ENCODE results near the gene ADAM12. TPM values are rescaled to one million over a fixed set of nuclear protein-coding genes. Genes with fewer than 3 reads are reported as not detected.
A peak's percentile ranks its signal among the peaks of the same experiment; 100 is the strongest.

ADAM12 gene
- total RNA-seq, 1 experiment from 2014 or later = 76.1 TPM

DNA sequence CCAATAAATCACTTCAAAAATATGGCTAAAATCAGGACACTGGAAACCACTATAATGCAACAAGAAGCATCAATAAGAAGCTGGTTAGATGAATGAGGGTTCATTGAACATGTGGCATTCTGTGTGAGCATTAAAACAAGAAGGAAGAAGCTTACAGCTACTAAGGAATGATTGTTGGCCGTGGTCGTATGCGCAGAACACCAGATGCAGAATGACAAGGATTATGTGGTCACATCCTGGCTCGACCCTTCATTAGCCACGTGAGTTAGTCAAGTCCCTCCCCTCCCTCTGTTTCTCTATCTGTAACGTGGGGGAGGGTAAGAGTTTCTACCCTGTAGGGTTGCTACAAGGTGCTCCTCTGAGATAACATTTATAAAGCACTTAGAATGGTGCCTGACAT is 174.3 kb downstream of the ADAM12 start:
- DNase-seq (ENCODE audit: low read depth) = no peak

DNA sequence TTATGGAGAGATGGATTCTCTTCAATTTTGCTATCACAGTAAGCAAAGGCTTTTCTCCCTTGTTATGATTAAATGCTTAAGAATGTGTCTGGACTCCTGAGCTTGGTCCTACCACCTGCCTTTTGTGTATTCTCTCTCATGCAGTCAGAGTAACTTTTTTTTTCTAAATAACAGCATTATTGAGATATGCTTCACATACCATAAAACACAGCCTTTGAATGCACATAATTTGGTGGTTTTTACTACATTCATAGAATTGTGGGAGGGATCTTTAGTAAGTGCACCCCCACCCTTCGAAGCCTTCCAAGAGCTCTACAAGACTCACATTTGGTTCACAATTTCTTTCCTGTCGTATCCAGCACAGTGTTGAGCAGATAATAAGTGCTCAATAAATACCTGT is 175.5 kb downstream of the ADAM12 start:
- peak; percentile 31 for DNase-seq (ENCODE audit: low read depth)

GRCh38 chr10:126210051-126210651 is 178.1 kb downstream of the ADAM12 start:
- peak; percentile 46 for DNase-seq (ENCODE audit: low read depth)

- DNase-seq (ENCODE audit: low read depth) = no peak
Measured at GRCh38 chr10:126209451-126209850, 178.8 kb downstream of the ADAM12 start.

GRCh38 chr10:126208726-126209302 is 179.5 kb downstream of the ADAM12 start:
- DNase-seq (ENCODE audit: low read depth) = no peak

DNA sequence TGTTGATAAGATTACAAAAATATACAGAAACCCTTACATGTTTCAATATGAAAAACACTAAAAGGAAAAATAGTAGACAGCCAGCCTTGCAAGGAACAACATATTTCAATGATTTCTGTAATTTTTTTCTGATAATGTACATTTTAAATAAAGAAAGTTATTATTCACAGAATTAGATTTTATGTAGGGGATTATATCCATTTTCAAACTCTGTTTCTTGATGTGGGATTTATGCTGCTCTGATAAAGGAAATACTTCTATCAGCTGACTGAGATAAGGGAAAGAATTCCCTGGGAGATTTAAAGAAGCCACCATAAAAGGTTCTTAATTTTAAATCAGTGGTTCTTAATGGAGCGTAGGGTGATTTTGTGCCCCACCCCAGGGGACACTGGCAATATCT is 180.4 kb downstream of the ADAM12 start:
- no peak for DNase-seq (ENCODE audit: low read depth)

GRCh38 chr10:126207313-126207771 is 180.9 kb downstream of the ADAM12 start:
- peak; percentile 22 for DNase-seq (ENCODE audit: low read depth)

- no peak for DNase-seq (ENCODE audit: low read depth)
Measured at GRCh38 chr10:126205486-126206205, 182.6 kb downstream of the ADAM12 start.

DNA sequence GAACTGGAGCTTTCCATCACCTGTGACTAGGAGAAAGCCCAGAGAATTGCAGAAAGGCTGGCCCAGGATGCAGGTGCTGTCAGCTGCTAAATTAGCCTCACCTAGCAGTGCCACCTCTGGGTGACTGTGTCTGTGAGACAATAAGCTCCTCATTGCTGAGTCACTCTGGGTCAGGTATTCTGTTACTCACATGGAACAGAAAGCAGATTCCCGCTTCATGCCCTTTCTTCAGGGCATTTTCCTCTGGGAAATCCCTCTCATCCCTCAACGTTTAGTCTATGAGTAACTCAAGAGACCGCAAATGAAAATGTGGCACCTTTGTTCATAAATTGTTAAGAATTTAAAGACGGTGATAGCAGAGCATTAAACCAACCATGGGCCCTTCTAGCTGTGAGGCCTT is 184.0 kb downstream of the ADAM12 start:
- peak; percentile 98 for DNase-seq (ENCODE audit: low read depth)

GRCh38 chr10:126203746-126204145 is 184.5 kb downstream of the ADAM12 start:
- peak; percentile 30 for DNase-seq (ENCODE audit: low read depth)

DNA sequence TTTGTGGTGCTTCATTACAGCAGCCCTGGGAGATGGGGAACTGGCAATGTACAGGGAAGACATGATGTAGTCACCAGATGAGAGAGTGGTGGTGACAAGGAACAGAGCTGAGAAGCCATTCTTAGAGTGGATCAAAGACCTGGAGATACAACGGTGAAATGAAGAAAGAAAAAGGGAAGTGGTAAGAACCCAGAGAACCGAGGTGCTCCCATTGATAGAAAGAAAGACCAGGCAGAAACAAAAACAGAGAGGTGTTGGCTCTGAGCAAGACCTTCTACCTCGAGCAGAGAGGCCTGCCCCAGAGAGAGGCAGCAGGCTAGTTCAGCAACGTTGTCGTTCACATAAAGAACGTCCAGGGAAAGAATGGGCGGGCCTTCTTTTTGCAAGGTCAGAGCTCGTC is 186.7 kb downstream of the ADAM12 start:
- no peak for DNase-seq (ENCODE audit: low read depth)

GRCh38 chr10:126199221-126199998 is 188.9 kb downstream of the ADAM12 start:
- peak; percentile 99 for DNase-seq (ENCODE audit: low read depth)

DNA sequence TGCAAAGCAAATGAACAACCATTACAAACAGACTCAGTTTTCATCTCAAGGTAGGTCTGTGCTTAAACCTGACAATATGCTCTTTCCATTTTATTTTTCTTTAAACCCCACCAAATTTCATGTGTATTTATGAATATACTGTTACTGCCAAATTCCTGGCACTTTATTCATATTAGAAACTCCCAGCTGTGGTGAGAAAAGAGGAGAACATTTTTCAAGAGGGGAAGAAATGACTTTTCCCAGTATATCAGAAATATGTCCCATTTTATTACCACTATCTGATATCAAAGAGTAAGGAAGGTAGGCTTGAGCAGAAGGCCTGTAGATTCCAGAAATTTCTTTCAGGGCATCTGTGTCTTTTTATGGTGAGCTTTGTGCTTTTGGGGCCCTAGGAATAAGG is 189.6 kb downstream of the ADAM12 start:
- no peak for DNase-seq (ENCODE audit: low read depth)

- DNase-seq (ENCODE audit: low read depth) = no peak
Measured at GRCh38 chr10:126197036-126197543, 191.2 kb downstream of the ADAM12 start.

- no peak for DNase-seq (ENCODE audit: low read depth)
Measured at GRCh38 chr10:126196281-126196680, 192.0 kb downstream of the ADAM12 start.

DNA sequence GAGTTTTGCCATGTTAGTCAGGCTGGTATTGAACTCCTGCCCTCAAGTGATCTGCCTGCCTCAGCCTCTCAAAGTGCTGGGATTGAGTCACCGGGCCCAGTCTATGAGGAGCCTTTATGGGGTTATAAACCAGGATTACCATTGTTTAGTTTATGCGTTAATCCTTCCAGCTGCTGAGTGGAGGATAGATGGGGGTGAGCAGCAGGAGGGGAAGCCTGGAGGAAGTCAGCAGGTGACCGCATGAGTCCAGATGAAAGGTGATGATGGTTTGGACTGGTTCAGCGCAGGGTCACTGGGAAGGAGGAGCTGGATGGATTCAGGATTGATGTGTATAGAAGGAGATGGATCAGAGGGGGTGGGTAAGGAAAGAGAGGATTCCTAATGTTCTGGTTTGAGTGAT is 197.1 kb downstream of the ADAM12 start:
- DNase-seq (ENCODE audit: low read depth) = peak; percentile 72

GRCh38 chr10:126188679-126189200 is 199.5 kb downstream of the ADAM12 start:
- no peak for DNase-seq (ENCODE audit: low read depth)

GRCh38 chr10:126187399-126187798 is 200.9 kb downstream of the ADAM12 start:
- DNase-seq (ENCODE audit: low read depth) = no peak

DNA sequence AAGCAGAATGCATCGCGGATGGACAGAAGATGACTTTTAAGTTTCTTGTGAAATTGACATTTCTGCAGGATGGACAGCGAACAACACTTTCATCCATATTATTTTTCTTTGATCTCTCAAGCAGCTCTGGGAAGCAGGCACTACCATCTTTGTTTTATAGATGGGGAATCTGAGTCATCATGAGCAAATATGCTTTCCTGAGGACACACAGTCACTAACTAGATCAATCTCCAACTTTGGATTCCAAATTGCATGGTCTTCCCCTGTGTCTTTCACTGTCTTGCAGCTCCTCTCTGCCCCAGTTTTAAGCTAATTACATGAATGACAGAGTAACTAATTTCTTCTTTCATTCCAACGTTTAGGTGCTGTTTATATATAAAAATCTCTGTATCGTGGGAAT is 201.5 kb downstream of the ADAM12 start:
- peak; percentile 42 for DNase-seq (ENCODE audit: low read depth)

DNA sequence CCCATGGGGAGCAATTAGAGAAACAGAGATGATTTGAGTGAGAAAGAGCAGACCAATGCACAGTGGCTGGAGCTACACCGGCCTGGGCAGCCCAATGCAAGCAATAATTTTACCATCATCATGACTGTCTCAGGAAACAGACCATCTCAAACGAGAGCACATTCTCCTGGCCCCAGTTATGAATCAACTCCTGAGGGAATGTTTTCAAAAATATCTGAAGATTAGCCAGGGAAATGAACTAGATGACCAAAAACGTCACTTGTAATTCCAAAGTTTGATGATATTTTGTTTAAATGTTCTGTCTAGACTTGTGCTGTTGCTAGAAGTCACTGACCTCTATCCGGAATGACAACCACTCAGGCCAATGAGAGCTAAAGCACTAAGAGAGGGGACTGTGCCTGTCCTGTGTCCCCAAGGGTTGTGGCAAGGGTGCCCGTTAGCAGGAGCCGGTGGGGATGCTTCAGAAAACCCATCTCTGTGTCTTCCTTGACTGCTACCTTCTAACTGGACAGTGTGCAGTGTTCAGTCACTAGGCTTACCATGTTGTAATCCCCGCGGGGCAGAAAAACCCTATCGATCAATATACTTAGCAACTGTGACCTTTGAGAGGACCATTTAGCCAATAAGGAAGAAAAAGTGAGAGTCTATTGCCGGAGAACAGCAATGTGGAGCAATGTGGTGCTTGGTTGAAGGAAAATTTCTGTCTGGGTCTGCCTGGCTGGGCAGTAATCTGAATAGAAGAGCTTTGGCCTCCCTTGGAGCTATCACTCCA is 202.4 kb downstream of the ADAM12 start:
- DNase-seq (ENCODE audit: low read depth) = no peak

GRCh38 chr10:126181626-126182025 is 206.7 kb downstream of the ADAM12 start:
- DNase-seq (ENCODE audit: low read depth) = no peak

Measured in M059J (cell line).